GM23248 (cell line): ENCODE measurements around the gene KCNK5.

Experiments used
- EZH2 ChIP-seq: fragments of 200-600 bp; sonication (generic); IDR thresholded peaks from 2 replicates; pipeline ENCODE4 v1.6.1; 2018; ENCODE audit warnings: antibody characterized with exemption, mild to moderate bottlenecking; ENCODE audit not compliant: insufficient read depth, poor library complexity, severe bottlenecking
- EZH2phosphoT487 ChIP-seq: fragments of 200-600 bp; sonication (generic); IDR thresholded peaks from 2 replicates; pipeline ENCODE4 v1.6.1; 2018; ENCODE audit warnings: antibody characterized with exemption, moderate library complexity, mild to moderate bottlenecking, low read depth; ENCODE audit not compliant: insufficient read depth

GRCh38 chr6:39217177-39217864 is 12.0 kb downstream of the KCNK5 start:
- TF ChIP-seq EZH2 = no peak
- TF ChIP-seq EZH2phosphoT487 = no peak
